ENCODE data around the gene NISCH. TPM values are rescaled to one million over a fixed set of nuclear protein-coding genes. Genes with fewer than 3 reads are reported as not detected.

The NISCH gene
- total and polyA plus RNA-seq, 2 experiments from 2014 or later, result 18.4 to 76.4 TPM

DNA sequence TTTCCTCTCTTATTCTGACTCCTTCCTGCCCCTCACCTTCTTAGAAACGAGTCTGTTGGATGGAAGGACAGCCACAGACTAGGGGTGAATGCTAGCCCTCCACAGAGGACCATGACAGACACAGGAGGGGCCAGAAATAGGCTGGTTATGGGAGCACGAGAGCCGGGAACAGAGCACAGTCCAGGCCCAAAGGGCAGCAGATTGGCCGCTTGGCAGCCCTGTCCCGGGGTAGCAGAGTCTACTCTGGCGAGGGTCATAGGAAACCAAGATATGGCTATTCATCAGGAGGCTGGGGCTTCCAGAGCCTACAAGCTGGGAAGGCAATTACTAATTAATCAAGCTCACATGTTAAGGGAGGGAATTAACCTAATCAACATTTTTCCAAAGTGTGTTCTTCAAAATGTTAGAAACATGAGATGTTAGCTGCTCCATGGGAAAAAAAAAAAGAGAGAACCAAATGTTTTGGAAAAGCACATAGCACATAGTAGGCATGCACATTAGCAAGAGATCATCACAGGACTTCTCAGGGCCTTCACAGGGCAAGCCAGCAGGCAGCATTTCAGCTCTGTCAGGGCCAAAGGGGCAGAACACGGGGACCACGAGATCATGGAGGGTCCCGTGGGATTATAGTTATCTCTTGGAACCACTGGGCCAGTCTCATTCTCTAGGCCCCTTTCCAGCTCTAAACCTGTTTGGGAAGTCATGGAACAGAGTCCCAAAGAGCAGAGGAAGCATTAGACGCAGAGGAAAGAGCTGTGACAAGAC, 23.8 kb upstream of the NISCH start:
- Histone ChIP-seq H3K79me2 (replicated peaks; ENCODE audit: insufficient read depth) (no peaks in the 10 kb centered on the region), H3K4me3 (no peak overlapping the region), H2AFZ (no peak overlapping the region), H3K27me3 (ENCODE audit: insufficient read depth) (no peaks in the 10 kb centered on the region), H3F3A (replicated peaks; ENCODE audit: low read depth) (no peaks in the 10 kb centered on the region), H3K4me2 (no peak overlapping the region), H3K9me2 (ENCODE audit: insufficient read depth) (no peaks in the 10 kb centered on the region), H4K20me1 (replicated peaks; ENCODE audit: insufficient read depth) (no peaks in the 10 kb centered on the region), H3K27ac (ENCODE audit: low read depth) (no peak overlapping the region), H3K4me1 (ENCODE audit: insufficient read depth) (no peaks in the 10 kb centered on the region), H3K36me3 (ENCODE audit: insufficient read depth) (no peaks in the 10 kb centered on the region)
- Mint-ChIP-seq H3K27me3 (ENCODE audit: insufficient read depth, low read depth, poor library complexity) (peaks cover 7% of the 10 kb centered on the region), H3K9me3 (no peaks in the 10 kb centered on the region), H3K4me1 (peaks cover 11% of the 10 kb centered on the region), H3K4me3 (no peak overlapping the region), H3K27ac (no peak overlapping the region; the same call in 1 of the 2 replicates), H3K36me3 (ENCODE audit: low read depth) (no peaks in the 10 kb centered on the region)
- DNase-seq (ENCODE audit: low spot score) (no peak), ATAC-seq (no peak)
- TF ChIP-seq POLR2AphosphoS5 (IDR thresholded peaks at IDR 0.05; ENCODE audit: low read depth) (no peak), ZNF331 (CRISPR knock-in tag; IDR thresholded peaks at IDR 0.05; ENCODE audit: low read depth) (no peak), NANOG (IDR thresholded peaks at IDR 0.05; ENCODE audit: borderline replicate concordance) (no peak), JUNB (IDR thresholded peaks at IDR 0.05; ENCODE audit: unreplicated experiment) (no peak), ZNF114 (CRISPR knock-in tag; IDR thresholded peaks at IDR 0.05) (no peak), CREB1 (CRISPR knock-in tag; IDR thresholded peaks at IDR 0.05; ENCODE audit: low read depth) (no peak)
- TF ChIP-seq, protein P1, sequence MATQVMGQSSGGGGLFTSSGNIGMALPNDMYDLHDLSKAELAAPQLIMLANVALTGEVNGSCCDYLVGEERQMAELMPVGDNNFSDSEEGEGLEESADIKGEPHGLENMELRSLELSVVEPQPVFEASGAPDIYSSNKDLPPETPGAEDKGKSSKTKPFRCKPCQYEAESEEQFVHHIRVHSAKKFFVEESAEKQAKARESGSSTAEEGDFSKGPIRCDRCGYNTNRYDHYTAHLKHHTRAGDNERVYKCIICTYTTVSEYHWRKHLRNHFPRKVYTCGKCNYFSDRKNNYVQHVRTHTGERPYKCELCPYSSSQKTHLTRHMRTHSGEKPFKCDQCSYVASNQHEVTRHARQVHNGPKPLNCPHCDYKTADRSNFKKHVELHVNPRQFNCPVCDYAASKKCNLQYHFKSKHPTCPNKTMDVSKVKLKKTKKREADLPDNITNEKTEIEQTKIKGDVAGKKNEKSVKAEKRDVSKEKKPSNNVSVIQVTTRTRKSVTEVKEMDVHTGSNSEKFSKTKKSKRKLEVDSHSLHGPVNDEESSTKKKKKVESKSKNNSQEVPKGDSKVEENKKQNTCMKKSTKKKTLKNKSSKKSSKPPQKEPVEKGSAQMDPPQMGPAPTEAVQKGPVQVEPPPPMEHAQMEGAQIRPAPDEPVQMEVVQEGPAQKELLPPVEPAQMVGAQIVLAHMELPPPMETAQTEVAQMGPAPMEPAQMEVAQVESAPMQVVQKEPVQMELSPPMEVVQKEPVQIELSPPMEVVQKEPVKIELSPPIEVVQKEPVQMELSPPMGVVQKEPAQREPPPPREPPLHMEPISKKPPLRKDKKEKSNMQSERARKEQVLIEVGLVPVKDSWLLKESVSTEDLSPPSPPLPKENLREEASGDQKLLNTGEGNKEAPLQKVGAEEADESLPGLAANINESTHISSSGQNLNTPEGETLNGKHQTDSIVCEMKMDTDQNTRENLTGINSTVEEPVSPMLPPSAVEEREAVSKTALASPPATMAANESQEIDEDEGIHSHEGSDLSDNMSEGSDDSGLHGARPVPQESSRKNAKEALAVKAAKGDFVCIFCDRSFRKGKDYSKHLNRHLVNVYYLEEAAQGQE (IDR thresholded peaks at IDR 0.05; ENCODE audit: unreplicated experiment), result no peak
- TF ChIP-seq, protein P2, sequence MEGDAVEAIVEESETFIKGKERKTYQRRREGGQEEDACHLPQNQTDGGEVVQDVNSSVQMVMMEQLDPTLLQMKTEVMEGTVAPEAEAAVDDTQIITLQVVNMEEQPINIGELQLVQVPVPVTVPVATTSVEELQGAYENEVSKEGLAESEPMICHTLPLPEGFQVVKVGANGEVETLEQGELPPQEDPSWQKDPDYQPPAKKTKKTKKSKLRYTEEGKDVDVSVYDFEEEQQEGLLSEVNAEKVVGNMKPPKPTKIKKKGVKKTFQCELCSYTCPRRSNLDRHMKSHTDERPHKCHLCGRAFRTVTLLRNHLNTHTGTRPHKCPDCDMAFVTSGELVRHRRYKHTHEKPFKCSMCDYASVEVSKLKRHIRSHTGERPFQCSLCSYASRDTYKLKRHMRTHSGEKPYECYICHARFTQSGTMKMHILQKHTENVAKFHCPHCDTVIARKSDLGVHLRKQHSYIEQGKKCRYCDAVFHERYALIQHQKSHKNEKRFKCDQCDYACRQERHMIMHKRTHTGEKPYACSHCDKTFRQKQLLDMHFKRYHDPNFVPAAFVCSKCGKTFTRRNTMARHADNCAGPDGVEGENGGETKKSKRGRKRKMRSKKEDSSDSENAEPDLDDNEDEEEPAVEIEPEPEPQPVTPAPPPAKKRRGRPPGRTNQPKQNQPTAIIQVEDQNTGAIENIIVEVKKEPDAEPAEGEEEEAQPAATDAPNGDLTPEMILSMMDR (conservative IDR thresholded peaks at IDR 0.05; ENCODE audit: low read depth in 2 of 2), result no peak
- TF ChIP-seq, protein P3, sequence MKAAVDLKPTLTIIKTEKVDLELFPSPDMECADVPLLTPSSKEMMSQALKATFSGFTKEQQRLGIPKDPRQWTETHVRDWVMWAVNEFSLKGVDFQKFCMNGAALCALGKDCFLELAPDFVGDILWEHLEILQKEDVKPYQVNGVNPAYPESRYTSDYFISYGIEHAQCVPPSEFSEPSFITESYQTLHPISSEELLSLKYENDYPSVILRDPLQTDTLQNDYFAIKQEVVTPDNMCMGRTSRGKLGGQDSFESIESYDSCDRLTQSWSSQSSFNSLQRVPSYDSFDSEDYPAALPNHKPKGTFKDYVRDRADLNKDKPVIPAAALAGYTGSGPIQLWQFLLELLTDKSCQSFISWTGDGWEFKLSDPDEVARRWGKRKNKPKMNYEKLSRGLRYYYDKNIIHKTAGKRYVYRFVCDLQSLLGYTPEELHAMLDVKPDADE (IDR thresholded peaks at IDR 0.05), result no peak

Data from GM23338 (cell line).